Hematopoietic multipotent progenitor cell treated with erythropoietin and hydrocortisone succinate and interleukin-3 and kit ligand, for 15 days (in vitro differentiated cells): ENCODE measurements around the gene KATNB1.
A peak's percentile ranks its signal among the peaks of the same experiment; 100 is the strongest.
"Not testable (repeated sequence)": the region's sequence is repeated elsewhere in the genome, so short reads cannot be mapped to it uniquely, and the experiment has no call there.

ENCODE experiments used
- DNase-seq: peaks from one replicate; pipeline ENCODE4 v3.0.0-alpha.2; 2015; ENCODE audit warnings: low spot score

The KATNB1 gene

DNA sequence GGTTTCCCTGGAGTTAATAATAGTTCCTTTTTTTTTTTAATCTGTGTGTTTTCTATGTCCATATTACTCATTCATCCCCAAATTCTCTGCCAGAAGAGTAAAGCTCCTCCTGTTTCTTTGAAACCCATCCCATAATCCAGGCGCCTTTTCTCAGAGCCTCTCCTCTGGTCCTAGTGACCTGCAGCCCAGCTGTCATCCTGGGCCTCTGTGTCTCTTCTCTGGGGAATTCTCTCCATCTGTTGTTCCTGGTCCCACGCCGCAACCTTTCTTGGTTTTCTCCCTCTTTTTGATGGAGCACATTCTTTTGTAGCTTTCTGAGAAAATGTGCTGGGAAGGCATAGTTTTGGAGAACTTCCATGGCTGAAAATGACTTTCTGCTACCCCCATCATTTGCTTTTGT, 10.2 kb downstream of the KATNB1 start:
- no peak for DNase-seq

DNA sequence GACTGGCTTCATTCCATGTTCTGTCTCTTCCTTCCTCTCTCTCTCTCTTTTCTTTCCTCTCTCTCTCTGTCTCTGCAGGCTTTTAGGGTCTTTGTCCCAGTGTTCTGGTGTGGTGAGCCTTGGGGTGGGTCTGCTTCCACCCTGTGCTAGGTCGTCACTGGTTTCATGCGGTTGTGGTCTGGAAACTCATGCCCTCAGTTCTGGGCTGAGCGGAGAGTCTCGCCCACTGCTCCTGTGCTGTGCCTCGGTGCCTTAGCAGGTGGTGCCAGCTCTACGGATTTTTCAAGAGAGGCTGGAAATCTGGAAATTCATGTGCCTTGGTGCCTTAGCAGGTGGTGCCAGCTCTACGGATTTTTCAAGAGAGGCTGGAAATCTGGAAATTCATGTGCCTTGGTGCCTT, 10.7 kb downstream of the KATNB1 start:
- DNase-seq: not testable (repeated sequence)

- no peak for DNase-seq
These were observed 11.5 kb downstream of the KATNB1 start for GRCh38 chr16:57747091-57747490.

DNA sequence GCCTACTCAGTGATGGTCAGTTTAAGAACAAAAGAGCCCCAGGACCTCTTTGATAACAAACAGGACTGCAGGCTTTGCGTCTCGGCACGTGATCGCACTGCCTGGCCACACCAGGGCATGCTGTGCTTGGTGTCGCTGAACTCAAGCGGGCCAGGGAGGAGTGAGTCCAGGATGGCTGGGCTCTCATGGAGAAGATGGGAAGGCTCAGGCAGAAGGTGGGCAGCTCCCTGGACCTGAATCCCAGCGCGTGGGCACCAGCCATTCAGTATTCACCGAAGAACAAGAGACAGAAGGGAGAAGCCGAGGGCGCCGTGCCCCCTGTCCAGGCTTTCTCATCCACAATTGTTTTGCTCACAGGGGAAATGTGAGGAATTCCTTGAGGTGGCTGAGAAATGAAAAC, 11.9 kb downstream of the KATNB1 start:
- no peak for DNase-seq

DNA sequence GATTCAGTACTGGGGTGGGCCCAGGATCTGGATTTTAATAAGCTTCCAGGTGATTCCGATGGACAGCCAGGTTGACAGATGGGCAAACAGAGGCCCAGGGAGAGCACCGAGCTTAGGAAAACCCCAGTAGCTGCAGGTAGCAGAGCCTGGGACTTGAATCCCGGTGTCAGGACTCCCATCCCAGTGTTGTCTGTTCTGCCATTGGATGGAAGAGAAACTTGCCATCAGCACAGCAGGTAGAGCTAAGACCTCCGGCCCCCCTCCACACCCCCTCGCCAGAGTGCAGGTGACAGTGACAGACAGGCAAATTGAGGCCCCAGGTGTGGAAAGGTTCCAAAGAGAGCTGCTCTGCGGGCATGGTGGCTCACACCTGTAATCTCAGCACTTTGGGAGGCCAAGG, 12.4 kb downstream of the KATNB1 start:
- DNase-seq: no peak

- no peak for DNase-seq
These were observed 13.0 kb downstream of the KATNB1 start for GRCh38 chr16:57748596-57748995.

GRCh38 chr16:57749101-57749692, 13.6 kb downstream of the KATNB1 start:
- DNase-seq: no peak

GRCh38 chr16:57749856-57750452, 14.4 kb downstream of the KATNB1 start:
- no peak for DNase-seq

- DNase-seq: no peak
These were observed 15.4 kb downstream of the KATNB1 start for GRCh38 chr16:57750796-57751538.

GRCh38 chr16:57751539-57752202, 16.1 kb downstream of the KATNB1 start:
- no peak for DNase-seq

DNA sequence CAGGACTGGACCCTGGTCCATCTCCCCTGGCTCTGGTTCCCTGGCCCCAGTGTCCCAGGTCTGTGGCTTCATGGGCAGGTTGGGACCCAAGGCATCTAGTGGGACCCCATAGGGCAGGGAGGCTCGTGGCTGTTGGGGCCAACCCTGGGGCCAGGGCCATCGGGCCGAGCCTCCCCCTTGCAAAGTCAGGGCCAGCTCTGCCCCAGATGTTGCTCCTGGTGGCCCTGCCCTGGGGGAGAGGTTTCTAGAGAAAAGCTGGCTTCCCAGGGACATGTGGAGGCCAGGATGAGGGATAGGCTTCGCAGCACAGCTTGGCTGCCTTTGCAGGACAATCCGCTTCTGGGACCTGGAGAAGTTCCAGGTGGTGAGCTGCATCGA, 16.6 kb downstream of the KATNB1 start:
- no peak for DNase-seq

DNA sequence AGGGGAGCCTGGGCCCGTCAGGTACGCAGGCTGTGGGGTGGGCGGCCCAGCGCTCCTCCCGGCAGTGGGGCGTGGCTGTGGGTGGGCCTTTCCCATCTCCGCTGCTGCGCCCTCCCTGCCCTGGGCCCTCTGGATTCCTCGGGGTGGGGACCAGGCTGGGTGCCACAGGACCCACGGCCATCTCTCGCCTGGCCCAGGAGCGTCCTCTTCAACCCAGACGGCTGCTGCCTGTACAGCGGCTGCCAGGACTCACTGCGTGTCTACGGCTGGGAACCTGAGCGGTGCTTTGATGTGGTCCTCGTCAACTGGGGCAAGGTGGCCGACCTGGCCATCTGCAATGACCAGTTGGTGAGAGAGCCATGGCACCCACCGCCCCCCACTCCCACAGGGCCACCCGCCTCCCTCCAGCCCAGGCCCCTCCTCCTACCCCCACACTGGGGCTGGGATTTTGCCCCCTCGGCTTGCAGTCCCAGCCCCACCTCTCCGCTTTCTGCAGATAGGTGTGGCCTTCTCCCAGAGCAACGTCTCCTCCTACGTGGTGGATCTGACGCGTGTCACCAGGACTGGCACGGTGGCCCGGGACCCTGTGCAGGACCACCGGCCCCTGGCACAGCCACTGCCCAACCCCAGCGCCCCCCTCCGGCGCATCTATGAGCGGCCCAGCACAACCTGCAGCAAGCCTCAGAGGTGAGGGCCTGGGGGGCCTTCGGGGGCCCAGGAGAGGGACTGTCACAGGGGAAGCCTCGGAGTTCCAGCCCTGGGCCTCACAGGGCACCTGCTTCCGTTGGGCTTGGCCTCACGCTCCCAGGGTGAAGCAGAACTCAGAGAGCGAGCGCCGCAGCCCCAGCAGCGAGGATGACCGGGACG, 17.2 kb downstream of the KATNB1 start:
- DNase-seq: no peak

- DNase-seq: no peak
These were observed 18.1 kb downstream of the KATNB1 start for GRCh38 chr16:57753448-57754353.

- DNase-seq: no peak
These were observed 18.9 kb downstream of the KATNB1 start for GRCh38 chr16:57754354-57755060.

DNA sequence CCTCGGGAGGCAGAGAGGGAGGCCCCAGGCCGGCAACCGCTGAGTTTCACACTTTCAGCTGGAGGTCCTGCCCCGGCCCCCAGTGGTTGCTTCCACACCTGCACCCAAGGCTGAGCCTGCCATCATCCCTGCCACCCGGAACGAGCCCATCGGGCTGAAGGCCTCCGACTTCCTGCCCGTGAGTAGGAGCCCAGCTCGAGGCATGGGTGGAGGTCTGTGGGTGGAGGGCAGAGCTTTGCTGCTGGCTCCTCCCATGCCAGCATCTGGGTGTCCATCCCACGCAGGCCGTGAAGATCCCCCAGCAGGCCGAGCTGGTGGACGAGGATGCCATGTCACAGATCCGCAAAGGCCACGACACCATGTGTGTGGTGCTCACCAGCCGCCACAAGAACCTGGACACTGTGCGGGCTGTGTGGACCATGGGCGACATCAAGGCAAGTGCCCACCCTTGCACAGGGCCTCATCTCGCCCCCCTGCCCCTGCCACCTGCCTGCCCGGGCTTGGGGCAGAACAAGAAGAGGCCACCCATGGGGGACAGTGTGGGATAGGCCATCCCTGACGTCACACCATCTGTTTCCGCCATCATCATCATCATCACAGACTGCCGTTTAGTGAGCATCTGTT, 19.6 kb downstream of the KATNB1 start:
- no peak for DNase-seq

DNA sequence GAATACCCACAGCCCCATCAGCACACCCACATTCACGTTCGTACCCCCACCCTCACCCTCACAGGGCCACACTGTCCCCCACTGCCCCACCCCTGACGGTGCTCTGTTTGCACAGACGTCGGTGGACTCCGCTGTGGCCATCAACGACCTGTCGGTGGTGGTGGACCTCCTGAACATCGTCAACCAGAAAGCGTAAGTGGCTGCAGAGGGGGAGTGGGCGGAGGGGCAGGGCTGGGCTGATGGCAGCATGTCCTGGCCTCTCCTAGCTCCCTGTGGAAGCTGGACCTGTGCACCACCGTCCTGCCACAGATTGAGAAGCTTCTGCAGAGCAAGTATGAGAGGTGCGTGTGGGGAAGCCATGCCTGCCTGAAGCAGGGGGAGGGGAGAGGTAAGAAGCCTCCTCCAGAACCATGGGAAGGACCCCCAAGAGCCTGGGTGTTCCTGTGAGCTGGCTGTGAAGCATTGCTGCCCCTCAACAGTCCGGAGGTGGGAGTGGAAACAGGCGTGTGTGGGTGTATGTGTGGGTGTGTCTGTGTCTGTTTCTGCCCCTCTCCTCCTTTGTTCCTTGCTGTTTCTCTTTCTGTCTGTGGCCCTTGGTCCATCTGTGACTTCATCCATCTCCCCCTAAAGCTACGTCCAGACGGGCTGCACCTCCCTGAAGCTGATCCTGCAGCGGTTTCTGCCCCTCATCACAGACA, 20.3 kb downstream of the KATNB1 start:
- DNase-seq: no peak

GRCh38 chr16:57756424-57757325, 21.1 kb downstream of the KATNB1 start:
- DNase-seq: no peak

DNA sequence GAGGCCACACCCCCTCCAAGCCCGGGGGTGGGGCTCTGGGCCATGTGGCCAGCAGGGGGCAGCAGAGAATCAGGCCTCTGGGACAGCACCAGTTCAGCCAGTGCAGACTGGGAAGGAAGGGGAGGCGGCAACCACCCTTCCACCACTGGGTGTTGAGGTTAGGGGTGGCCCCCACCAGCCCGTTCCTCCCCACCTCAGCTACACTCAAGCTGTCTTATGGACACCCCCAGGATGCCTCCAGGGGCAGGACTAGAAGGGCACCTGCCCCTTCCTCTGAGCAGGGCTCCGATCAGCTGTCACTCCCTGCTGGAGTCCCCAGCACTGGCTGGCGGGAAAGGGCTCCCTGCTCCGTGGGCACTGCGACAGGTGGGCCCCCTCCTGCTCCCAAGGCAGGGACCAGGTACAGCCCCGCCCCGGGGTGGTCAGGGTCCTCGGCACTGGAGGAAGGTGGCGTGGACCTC, 21.8 kb downstream of the KATNB1 start:
- peak; percentile 88 for DNase-seq
